Epithelial cell of prostate (primary cell): ENCODE measurements around the gene CCT8.

ENCODE experiments used
- DNase-seq: peaks from one replicate; pipeline ENCODE4 v3.0.0-alpha.2; 2011; ENCODE audit warnings: low read depth, low spot score
- H3K27ac ChIP-seq: fragments of 450-650 bp; 2 replicates; pipeline ENCODE4 v1.5.1; 2017; ENCODE audit warnings: mild to moderate bottlenecking

The CCT8 gene

GRCh38 chr21:29073222-29074006, at the start of gene CCT8:
Gene CCT8 (minus strand): TSS chr21:29073648. CDS start chr21:29073590, 58 bp downstream.
- H3K27ac ChIP-seq = peak within 1 kb of the TSS; percentile 84
- peak; percentile 98 for DNase-seq

- no peak for DNase-seq
- no peak overlapping the region for H3K27ac ChIP-seq
Measured at GRCh38 chr21:29121759-29122158, 48.3 kb upstream of the CCT8 start.

GRCh38 chr21:29117372-29117955, 44.0 kb upstream of the CCT8 start:
- H3K27ac ChIP-seq = no peak overlapping the region
- no peak for DNase-seq

GRCh38 chr21:29115899-29116298, 42.5 kb upstream of the CCT8 start:
- no peak overlapping the region for H3K27ac ChIP-seq
- no peak for DNase-seq

GRCh38 chr21:29114765-29115500, 41.5 kb upstream of the CCT8 start:
- peak; percentile 36 for DNase-seq
- H3K27ac ChIP-seq = peak overlapping the region; percentile 50

GRCh38 chr21:29105218-29105617, 31.8 kb upstream of the CCT8 start:
- DNase-seq = peak; percentile 55
- peak overlapping the region; percentile 62 for H3K27ac ChIP-seq

- H3K27ac ChIP-seq = peak overlapping the region; percentile 62
- DNase-seq = no peak
Measured at GRCh38 chr21:29104239-29104708, 30.8 kb upstream of the CCT8 start.

GRCh38 chr21:29102791-29103257, 29.4 kb upstream of the CCT8 start:
- no peak for DNase-seq
- no peak overlapping the region for H3K27ac ChIP-seq

- no peak overlapping the region for H3K27ac ChIP-seq
- DNase-seq = no peak
Measured at GRCh38 chr21:29098156-29098555, 24.7 kb upstream of the CCT8 start.

GRCh38 chr21:29096218-29097015, 23.0 kb upstream of the CCT8 start:
- no peak for DNase-seq
- H3K27ac ChIP-seq = no peak overlapping the region

GRCh38 chr21:29092102-29092959, 18.9 kb upstream of the CCT8 start:
- no peak for DNase-seq
- H3K27ac ChIP-seq = peak overlapping the region; percentile 50

GRCh38 chr21:29091033-29091432, 17.6 kb upstream of the CCT8 start:
- peak overlapping the region; percentile 50 for H3K27ac ChIP-seq
- DNase-seq = no peak

GRCh38 chr21:29085106-29085752, 11.8 kb upstream of the CCT8 start:
- H3K27ac ChIP-seq = no peak overlapping the region
- DNase-seq = no peak

GRCh38 chr21:29084372-29084771, 10.9 kb upstream of the CCT8 start:
- no peak overlapping the region for H3K27ac ChIP-seq
- no peak for DNase-seq

- H3K27ac ChIP-seq = no peak overlapping the region
- DNase-seq = no peak
Measured at GRCh38 chr21:29083306-29083705, 9.9 kb upstream of the CCT8 start.

- no peak overlapping the region for H3K27ac ChIP-seq
- no peak for DNase-seq
Measured at GRCh38 chr21:29082046-29082815, 8.8 kb upstream of the CCT8 start.

- DNase-seq = no peak
- no peak overlapping the region for H3K27ac ChIP-seq
Measured at GRCh38 chr21:29080454-29080941, 7.0 kb upstream of the CCT8 start.
